RPMI7951 (cell line): ENCODE results near the gene MFSD2B. TPM values are rescaled to one million over a fixed set of nuclear protein-coding genes. Genes with fewer than 3 reads are reported as not detected.
"Not testable (repeated sequence)": the region's sequence is repeated elsewhere in the genome, so short reads cannot be mapped to it uniquely, and the experiment has no call there.

Source experiments
- DNase-seq: peaks from one replicate; pipeline ENCODE4 v3.0.0-alpha.2; 2012; ENCODE audit warnings: low read depth
- total RNA-seq: library from RNA; depleted of rRNA; stranded (reverse); fragments of >200 nt; shearing (Covaris generic); gene quantifications from 2 replicates; pipeline ENCODE4 v1.2.3, GENCODE V29; 2014

Gene MFSD2B
- total RNA-seq, 1 experiment from 2014 or later, result 0.24 TPM

- no peak for DNase-seq
These were observed 8.4 kb downstream of the MFSD2B start for GRCh38 chr2:24018241-24018640.

GRCh38 chr2:24019729-24020128 lies 9.8 kb downstream of the MFSD2B start:
- DNase-seq, result no peak

DNA sequence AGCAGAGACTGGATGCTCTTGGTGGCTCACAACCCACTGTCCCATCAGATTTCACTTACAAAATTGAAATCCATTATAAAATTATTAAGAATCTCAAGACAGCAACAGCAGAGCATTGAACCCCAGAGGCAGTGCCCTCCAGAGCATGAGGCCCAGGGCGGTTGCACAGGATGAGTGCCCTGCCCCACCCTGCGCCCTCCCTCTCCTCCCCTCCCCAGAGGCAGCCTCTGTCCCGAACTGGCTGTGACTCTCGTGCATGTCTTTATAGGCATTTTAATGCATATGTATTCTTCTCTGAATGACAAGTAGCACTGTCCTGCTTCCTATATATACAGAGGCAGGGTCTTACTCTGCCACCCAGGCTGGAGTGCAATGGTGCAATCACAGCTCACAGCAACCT lies 10.4 kb downstream of the MFSD2B start:
- DNase-seq, result no peak

GRCh38 chr2:24021122-24021998 lies 11.5 kb downstream of the MFSD2B start:
- DNase-seq, result peak; percentile 64

- no peak for DNase-seq
These were observed 12.6 kb downstream of the MFSD2B start for GRCh38 chr2:24022324-24022974.

GRCh38 chr2:24022975-24023575 lies 13.2 kb downstream of the MFSD2B start:
- DNase-seq, result no peak

DNA sequence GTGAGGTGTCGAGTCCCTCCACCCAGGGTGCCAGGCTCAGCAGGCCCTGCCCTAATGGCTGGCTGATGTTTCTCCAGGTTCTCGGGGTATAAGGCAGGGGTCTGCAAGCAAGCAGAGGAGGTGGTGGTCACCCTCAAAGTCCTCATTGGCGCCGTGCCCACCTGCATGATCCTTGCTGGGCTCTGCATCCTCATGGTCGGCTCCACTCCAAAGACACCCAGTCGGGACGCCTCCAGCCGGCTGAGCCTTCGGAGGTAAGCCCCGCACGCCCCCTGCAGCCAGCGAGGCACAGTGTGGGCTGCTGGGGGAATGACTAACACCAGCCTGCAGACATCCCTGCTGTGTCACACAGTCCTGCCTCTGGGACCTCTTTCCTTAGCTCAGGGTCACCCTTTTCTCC lies 14.1 kb downstream of the MFSD2B start:
- no peak for DNase-seq

GRCh38 chr2:24024996-24025663 lies 15.2 kb downstream of the MFSD2B start:
- no peak for DNase-seq

GRCh38 chr2:24026233-24026632 lies 16.3 kb downstream of the MFSD2B start:
- no peak for DNase-seq

- no peak for DNase-seq
These were observed 29.1 kb downstream of the MFSD2B start for GRCh38 chr2:24038786-24039499.

DNA sequence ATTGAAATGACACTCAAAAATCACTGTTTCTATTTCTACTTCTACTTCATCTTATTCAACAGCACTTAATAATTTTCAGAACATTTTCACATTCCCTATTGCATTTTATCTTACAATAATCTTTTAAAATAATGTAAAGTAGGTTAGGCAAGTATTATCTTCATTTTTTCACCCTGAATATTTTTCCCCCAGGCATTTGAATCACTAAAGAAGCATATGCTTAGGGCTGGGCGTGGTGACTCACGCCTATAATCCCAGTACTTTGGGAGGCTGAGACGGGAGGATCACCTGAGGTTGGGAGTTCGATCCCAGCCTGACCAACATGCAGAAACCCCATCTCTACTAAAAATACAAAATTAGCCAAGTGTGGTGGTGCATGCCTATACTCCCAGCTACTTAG lies 30.6 kb downstream of the MFSD2B start:
- DNase-seq, result no peak

- not testable (repeated sequence) for DNase-seq
These were observed 33.2 kb downstream of the MFSD2B start for GRCh38 chr2:24043133-24043532.

- no peak for DNase-seq
These were observed 35.9 kb downstream of the MFSD2B start for GRCh38 chr2:24045511-24046508.

DNA sequence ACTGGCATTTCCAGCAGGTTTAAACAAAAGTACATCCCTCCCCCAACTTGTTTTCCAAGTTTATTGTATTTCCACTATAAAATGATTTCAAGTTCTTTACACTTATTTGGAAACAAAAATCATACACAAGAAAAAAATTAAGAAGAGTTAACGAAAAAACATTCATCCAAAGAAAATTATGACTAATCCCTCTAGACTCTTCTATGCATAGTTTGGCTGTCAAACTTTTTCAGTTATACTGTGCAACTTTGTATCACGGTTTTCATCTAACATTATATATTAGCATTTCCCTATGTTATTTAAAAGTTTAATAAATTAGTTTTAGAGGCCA lies 36.7 kb downstream of the MFSD2B start:
- no peak for DNase-seq

- peak; percentile 99 for DNase-seq
These were observed 37.2 kb downstream of the MFSD2B start, which contains the start of gene WDCP for GRCh38 chr2:24046930-24047702. Gene WDCP, minus strand, starts transcription at chr2:24047391. Its CDS starts 7,897 bp downstream, at chr2:24039494.

DNA sequence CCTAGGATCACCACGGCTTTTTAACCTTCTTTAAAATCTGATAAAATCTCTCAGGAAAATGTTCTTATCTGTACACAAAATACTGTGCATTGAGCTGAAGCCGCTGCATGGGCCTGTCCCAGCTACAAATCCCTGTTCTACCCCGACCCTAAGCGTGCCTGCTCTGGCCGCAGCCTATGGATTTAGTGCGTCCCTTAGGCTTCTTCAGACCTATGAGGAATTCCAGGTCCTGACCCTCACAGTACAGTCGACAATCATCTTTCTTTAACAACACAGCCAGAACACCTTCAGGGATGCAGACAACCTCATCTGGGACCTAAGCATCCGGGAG lies 37.8 kb downstream of the MFSD2B start:
- DNase-seq, result no peak

- peak; percentile 36 for DNase-seq
These were observed 39.0 kb downstream of the MFSD2B start for GRCh38 chr2:24048769-24049484.

DNA sequence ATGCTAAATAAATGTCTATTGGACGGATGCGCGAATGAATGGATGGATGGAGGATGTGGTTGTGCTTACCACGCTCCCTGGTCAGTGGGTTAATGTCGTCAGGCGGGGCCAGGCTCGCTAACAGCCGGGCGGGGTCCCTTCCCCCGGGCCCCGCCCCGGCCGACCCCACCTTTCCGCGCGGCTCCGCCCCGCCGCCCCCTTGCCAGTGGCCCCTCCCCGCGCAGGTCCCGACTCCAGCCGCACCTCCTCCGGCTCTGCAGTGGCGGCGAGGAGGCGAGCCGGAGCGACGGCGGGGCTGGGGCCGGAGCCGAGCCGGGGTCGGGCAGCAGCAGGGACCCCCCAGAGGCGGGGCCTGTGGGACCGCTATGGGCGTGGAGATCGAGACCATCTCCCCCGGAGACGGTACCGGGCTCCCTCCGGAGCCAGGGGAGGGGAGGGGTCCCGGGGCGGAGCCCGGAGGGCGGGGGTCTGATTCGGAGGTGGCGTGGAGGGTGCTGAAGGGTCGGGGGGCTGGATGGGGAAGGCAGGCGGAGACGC lies 39.7 kb downstream of the MFSD2B start, which contains the start of gene FKBP1B:
TSS of gene FKBP1B (plus strand) at position 257 of the 537 bp plus-strand sequence. CDS start at position 366, 109 bp downstream.
- peak; percentile 77 for DNase-seq
